Stimulated activated CD4-positive, alpha-beta T cell treated with anti-CD3 and anti-CD28 coated beads, TNF-alpha, amount 100 ng/mL, for 1 hour (primary cell): ENCODE measurements around the gene TMEM37.

Source experiments
- DNase-seq, 3 donors: peaks; one replicate each; pipeline ENCODE4 v3.0.0-alpha.2; 2020; ENCODE audit warnings: low read depth in 3 of 3, low spot score in 1 of 3

TMEM37 gene

GRCh38 chr2:119453972-119454593 lies 22.4 kb downstream of the TMEM37 start:
- DNase-seq: no peak

DNA sequence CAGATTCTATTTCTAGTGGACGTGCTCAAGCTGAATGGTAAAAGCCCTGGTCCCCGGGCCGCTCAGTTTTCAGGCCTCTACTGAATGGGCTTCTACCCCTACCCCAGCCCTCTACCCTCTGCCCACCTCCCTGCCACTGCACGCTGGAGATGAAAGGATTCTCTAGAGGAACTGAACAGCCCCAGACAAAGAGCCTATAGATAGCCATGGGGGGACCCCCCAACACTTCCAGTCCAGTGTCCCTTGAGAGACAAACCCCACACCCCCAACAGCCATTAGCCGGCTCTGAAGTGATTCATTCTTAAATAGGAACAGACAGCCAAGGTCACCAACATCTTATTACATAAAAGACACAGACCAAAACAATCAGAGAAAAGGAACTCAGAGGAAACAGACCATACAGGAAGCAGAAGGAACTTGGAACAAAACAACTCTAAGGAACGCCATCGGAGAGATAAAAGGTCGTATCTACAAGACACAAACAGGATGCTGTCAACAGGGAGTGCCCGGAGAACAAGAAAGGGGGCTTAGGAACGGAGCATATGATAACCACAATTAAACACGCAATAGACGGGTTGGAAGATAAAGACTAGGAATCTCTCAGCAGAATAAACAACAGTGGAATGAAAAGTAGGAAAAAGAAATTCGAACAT lies 23.5 kb downstream of the TMEM37 start:
- no peak for DNase-seq

GRCh38 chr2:119460076-119460475 lies 28.4 kb downstream of the TMEM37 start:
- no peak for DNase-seq

GRCh38 chr2:119461811-119462210 lies 30.2 kb downstream of the TMEM37 start:
- no peak for DNase-seq

GRCh38 chr2:119462574-119462973 lies 30.9 kb downstream of the TMEM37 start:
- no peak for DNase-seq

GRCh38 chr2:119463136-119463535 lies 31.5 kb downstream of the TMEM37 start:
- DNase-seq: no peak

DNA sequence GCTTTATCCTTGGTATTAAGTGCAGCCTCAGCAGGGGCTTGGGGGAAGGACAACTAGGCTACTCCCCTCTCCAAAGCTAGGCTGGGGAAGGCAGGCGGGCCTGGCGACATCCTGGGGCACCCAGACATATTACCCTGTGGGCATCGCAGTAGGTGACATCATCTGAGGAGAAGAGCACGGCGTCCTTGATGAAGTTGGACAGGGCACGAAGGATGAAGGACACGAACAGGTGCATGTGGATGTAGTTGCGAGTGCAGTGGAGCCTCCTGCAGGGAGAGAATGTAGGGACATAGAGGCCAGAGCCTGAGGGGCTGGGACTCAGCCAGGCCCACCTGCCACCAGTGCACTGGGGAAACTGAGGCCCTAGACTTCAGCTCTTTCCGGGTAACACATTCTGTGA lies 32.3 kb downstream of the TMEM37 start:
- no peak for DNase-seq

DNA sequence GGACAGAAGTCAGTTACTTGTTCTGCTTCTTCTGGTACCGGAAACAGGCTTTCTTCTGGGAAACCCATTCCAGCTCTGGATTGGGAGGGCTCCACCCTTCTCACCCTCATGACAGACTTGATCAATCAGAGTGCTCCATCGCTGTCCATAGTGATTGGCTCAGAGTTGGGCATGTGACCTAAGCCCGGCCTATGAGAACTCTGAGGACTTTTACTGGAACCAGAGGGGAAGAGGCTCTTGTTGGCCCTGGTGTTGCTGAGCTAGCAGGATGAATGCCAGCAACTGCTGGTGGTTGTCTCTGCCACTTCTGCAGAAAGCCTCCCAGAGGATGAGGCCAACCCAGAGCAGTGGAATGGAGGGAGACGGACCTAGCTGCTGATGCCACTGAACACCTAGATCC lies 33.3 kb downstream of the TMEM37 start:
- no peak for DNase-seq

- DNase-seq: no peak
Measured at GRCh38 chr2:119465687-119466086, 34.0 kb downstream of the TMEM37 start.

GRCh38 chr2:119466373-119466772 lies 34.7 kb downstream of the TMEM37 start:
- DNase-seq: no peak

- DNase-seq: no peak
Measured at GRCh38 chr2:119468154-119468955, 36.7 kb downstream of the TMEM37 start.

DNA sequence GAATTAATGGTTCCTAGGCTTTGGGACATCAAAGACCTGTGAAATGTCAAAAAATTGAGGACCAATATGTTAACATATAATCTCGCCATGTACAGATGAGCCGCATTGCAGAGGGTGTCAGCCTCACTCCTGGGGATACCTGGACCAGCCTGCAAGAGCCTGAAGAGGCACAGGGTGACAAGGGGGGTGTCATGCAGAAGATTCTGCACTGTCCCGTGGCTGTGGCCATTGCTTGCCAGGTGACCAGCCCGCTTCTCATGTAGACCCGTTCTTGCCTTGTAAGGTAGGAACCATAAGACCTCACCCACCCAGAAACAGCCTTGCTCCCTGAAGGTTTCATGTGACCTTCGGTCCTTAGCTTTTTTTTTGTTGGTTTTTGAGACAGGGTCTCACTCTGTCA lies 37.5 kb downstream of the TMEM37 start:
- DNase-seq: no peak

GRCh38 chr2:119469661-119470297 lies 38.1 kb downstream of the TMEM37 start:
- no peak for DNase-seq

- DNase-seq: no peak
Measured at GRCh38 chr2:119472749-119473148, 41.1 kb downstream of the TMEM37 start.

GRCh38 chr2:119473621-119474370 lies 42.1 kb downstream of the TMEM37 start:
- no peak for DNase-seq

DNA sequence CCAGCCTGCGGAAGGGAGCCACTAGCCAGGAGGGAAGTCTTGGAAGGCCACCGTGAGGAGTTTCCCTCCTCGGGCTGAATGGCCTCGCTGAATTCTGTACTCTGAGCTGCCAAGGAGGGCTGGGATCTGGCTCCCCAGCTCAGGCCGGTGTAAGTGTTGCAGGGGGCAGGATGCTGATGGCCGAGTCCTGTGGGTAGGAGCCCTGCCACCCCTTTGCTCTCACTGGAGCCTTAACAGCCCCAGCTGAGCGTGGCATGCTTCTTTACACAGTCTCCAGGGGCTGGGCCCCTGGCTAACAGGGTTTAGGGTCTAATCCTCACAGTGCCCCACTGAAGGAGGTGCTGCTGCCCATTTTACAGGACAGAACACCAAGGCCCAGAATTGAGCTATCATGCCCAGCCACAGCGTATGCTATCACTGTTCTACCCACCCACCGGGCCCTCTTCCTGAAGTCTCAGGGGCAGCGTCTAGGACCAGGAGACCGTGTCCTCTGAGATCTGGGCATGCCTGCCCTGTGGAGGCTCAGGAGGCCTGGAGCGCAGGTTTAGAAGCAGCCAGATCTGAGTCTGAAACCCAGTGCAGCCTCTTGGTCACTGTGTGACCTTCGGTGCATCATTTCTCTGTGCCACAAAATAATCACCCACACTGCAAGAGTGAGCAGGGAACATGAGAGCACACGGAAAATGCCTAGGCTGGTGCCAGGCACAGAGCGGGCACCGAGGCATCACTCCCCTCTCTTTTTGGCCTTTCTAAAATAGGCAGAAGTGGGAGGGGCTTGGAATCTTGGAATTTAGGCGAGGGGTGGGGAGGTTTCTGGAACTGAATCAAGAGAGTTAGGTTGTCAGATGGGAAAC lies 42.9 kb downstream of the TMEM37 start:
- no peak for DNase-seq

GRCh38 chr2:119475225-119475856 lies 43.7 kb downstream of the TMEM37 start:
- no peak for DNase-seq

- no peak for DNase-seq
Measured at GRCh38 chr2:119475857-119476244, 44.2 kb downstream of the TMEM37 start.

- DNase-seq: no peak
Measured at GRCh38 chr2:119476301-119477112, 44.9 kb downstream of the TMEM37 start.
